Measurements from ENCODE around the gene PER1. TPM values are rescaled to one million over a fixed set of nuclear protein-coding genes. Genes with fewer than 3 reads are reported as not detected.
A peak's percentile ranks its signal among the peaks of the same experiment; 100 is the strongest.

The PER1 gene
- total RNA-seq, 2 donors from 2014 or later = 59.4 to 75.0 TPM

- Histone ChIP-seq H3K27ac (peak overlapping the region; percentile 88 to 95), H3K4me3 (no peak overlapping the region), H3K4me1 (peaks cover 0 to 37% of the 10 kb centered on the region in 2 donors), H3K27me3 (no peaks in the 10 kb centered on the region), H3K9me3 (no peaks in the 10 kb centered on the region), H3K36me3 (peaks cover 62% of the 10 kb centered on the region)
- no peak for DNase-seq (ENCODE audit: low spot score)
- TF ChIP-seq CTCF (IDR thresholded peaks at IDR 0.05) = no peak
These were observed 11.9 kb downstream of the PER1 start for GRCh38 chr17:8140065-8141029.

GRCh38 chr17:8138672-8139371 lies 13.4 kb downstream of the PER1 start:
- peak; percentile 57 to 89 for TF ChIP-seq CTCF (IDR thresholded peaks at IDR 0.05)
- Histone ChIP-seq H3K9me3 (no peaks in the 10 kb centered on the region), H3K4me3 (peak overlapping the region in 1 of 2 donors; percentile 10), H3K36me3 (peaks cover 46% of the 10 kb centered on the region), H3K27me3 (no peaks in the 10 kb centered on the region), H3K27ac (peak overlapping the region; percentile 88 to 95), H3K4me1 (peaks cover 0 to 37% of the 10 kb centered on the region in 2 donors)
- DNase-seq (ENCODE audit: low spot score) = peak; percentile 97

GRCh38 chr17:8138374-8138671 lies 13.9 kb downstream of the PER1 start:
- peaks cover 0 to 37% of the 10 kb centered on the region in 2 donors for H3K4me1 ChIP-seq
- DNase-seq (ENCODE audit: low spot score) = no peak

GRCh38 chr17:8137645-8138373 lies 14.4 kb downstream of the PER1 start:
- Histone ChIP-seq H3K4me3 (peak overlapping the region in 1 of 2 donors; percentile 10), H3K36me3 (peaks cover 36% of the 10 kb centered on the region), H3K27me3 (no peaks in the 10 kb centered on the region), H3K4me1 (peaks cover 0 to 32% of the 10 kb centered on the region in 2 donors), H3K27ac (peak overlapping the region; percentile 88 to 95), H3K9me3 (no peaks in the 10 kb centered on the region)
- TF ChIP-seq CTCF (IDR thresholded peaks at IDR 0.05) = no peak
- DNase-seq (ENCODE audit: low spot score) = no peak

More at GRCh38 chr17:8138374-8138671, 13.9 kb downstream of the PER1 start:
- Histone ChIP-seq H3K9me3 (no peaks in the 10 kb centered on the region), H3K4me3 (peak overlapping the region in 1 of 2 donors; percentile 10), H3K27ac (peak overlapping the region; percentile 88 to 95), H3K27me3 (no peaks in the 10 kb centered on the region), H3K36me3 (peaks cover 41% of the 10 kb centered on the region)
- TF ChIP-seq CTCF (IDR thresholded peaks at IDR 0.05) = no peak

DNA sequence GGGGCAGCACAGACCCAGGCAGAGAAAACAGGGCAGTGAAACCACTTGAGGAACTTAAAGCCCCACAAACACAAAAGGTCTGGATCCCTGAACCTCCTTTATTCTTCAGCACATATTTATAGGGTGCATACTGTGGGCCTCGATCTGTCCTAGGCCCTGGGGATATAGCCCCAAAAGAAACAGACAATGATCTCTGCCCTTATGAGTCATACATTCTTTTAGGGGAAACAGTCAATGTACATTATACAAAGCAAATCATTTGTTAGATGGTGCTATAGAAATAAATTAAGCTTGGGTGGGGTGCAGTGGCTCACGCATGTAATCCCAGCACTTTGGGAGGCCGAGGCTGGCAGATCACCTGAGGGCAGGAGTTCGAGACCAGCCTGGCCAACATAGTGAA lies 18.3 kb downstream of the PER1 start:
- Histone ChIP-seq H3K36me3 (no peaks in the 10 kb centered on the region), H3K27ac (no peak overlapping the region), H3K27me3 (no peaks in the 10 kb centered on the region), H3K9me3 (no peaks in the 10 kb centered on the region), H3K4me3 (no peak overlapping the region), H3K4me1 (peaks cover 0 to 13% of the 10 kb centered on the region in 2 donors)
- TF ChIP-seq CTCF (IDR thresholded peaks at IDR 0.05) = no peak
- DNase-seq (ENCODE audit: low spot score) = no peak
